Measurements from ENCODE around the gene RFC2.

GRCh38 chr7:74282748-74283459, 28.7 kb upstream of the RFC2 start:
- TF ChIP-seq CTCF (IDR thresholded peaks at IDR 0.05) (no peak), MAX (IDR thresholded peaks at IDR 0.05; ENCODE audit: low read depth) (no peak), NRF1 (IDR thresholded peaks at IDR 0.05; ENCODE audit: low read depth, low read length) (no peak), ZBTB33 (IDR thresholded peaks at IDR 0.05; ENCODE audit: borderline replicate concordance, low read depth) (no peak), JUND (IDR thresholded peaks at IDR 0.05) (no peak), USF2 (IDR thresholded peaks at IDR 0.05; ENCODE audit: borderline replicate concordance, low read depth, low read length) (no peak)
